ENCODE results near the gene STK32C. TPM values are rescaled to one million over a fixed set of nuclear protein-coding genes. Genes with fewer than 3 reads are reported as not detected.

Gene STK32C
- total RNA-seq, 1 donor from 2014 or later: 9.9 TPM

- peaks cover 23% of the 10 kb centered on the region for H3K27me3 Mint-ChIP-seq (ENCODE audit: low read depth)
- no peak overlapping the region for H3K4me3 Mint-ChIP-seq
- no peak overlapping the region for H3K27ac Mint-ChIP-seq
- H3K9me3 Mint-ChIP-seq: no peaks in the 10 kb centered on the region
- no peak for DNase-seq (ENCODE audit: low spot score in 2 of 2, unreplicated experiment in 2 of 2)
- TF ChIP-seq, protein P1, sequence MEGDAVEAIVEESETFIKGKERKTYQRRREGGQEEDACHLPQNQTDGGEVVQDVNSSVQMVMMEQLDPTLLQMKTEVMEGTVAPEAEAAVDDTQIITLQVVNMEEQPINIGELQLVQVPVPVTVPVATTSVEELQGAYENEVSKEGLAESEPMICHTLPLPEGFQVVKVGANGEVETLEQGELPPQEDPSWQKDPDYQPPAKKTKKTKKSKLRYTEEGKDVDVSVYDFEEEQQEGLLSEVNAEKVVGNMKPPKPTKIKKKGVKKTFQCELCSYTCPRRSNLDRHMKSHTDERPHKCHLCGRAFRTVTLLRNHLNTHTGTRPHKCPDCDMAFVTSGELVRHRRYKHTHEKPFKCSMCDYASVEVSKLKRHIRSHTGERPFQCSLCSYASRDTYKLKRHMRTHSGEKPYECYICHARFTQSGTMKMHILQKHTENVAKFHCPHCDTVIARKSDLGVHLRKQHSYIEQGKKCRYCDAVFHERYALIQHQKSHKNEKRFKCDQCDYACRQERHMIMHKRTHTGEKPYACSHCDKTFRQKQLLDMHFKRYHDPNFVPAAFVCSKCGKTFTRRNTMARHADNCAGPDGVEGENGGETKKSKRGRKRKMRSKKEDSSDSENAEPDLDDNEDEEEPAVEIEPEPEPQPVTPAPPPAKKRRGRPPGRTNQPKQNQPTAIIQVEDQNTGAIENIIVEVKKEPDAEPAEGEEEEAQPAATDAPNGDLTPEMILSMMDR (IDR thresholded peaks at IDR 0.05; ENCODE audit: unreplicated experiment): no peak
- H3K4me1 Mint-ChIP-seq: no peaks in the 10 kb centered on the region
- H3K36me3 Mint-ChIP-seq: no peaks in the 10 kb centered on the region
These were observed 47.9 kb downstream of the STK32C start for GRCh38 chr10:132259702-132260482.

DNA sequence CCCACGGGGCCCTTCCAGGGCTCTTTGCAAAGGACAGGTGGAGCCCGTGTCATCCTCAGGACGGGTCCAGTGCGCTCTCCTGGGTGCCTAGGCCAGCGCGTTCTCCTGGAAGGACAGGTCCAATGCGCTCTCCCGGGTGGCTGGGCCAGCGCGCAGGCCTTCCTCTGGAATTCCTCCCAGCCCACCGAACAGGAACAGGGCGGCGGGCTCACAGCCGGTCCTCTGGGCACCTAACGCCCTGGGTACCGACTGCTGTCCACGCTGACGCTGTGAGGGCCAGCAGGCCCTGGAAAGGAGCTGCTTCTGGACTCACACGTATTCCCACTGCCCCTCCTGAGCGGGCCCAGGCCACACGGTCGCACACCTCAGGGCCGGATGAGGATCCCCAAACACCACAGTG lies 49.3 kb downstream of the STK32C start:
- H3K9me3 Mint-ChIP-seq: no peaks in the 10 kb centered on the region
- H3K4me3 Mint-ChIP-seq: no peak overlapping the region
- peaks cover 31% of the 10 kb centered on the region for H3K27me3 Mint-ChIP-seq (ENCODE audit: low read depth)
- H3K36me3 Mint-ChIP-seq: no peaks in the 10 kb centered on the region
- TF ChIP-seq, protein P1 (IDR thresholded peaks at IDR 0.05; ENCODE audit: unreplicated experiment): no peak
- H3K4me1 Mint-ChIP-seq: no peaks in the 10 kb centered on the region
- H3K27ac Mint-ChIP-seq: no peak overlapping the region
- no peak for DNase-seq (ENCODE audit: low spot score in 2 of 2, unreplicated experiment in 2 of 2)

DNA sequence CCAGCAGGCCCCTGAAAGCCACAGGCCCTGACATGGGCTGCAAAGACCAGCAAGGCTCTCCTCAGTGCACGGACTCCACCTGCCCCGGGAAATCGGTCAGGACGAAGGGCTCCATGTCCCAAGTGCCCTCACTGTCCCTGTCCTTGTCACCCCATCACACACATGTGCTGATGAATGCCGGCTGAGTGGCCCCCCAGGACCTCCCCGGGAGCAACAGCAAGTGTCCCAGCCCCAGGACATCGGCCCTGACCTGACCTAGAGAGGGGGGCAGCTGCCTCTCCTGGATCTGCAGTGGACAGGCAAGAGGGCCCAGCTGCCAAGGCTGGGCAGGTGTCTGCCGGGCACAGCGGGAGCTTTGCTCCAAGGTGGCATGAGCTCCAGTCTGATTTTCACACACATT lies 49.8 kb downstream of the STK32C start:
- TF ChIP-seq, protein P1 (IDR thresholded peaks at IDR 0.05; ENCODE audit: unreplicated experiment): no peak
- Mint-ChIP-seq H3K27me3 (ENCODE audit: low read depth) (peaks cover 32% of the 10 kb centered on the region), H3K27ac (no peak overlapping the region), H3K4me1 (no peaks in the 10 kb centered on the region), H3K9me3 (no peaks in the 10 kb centered on the region), H3K4me3 (no peak overlapping the region), H3K36me3 (no peaks in the 10 kb centered on the region)
- DNase-seq (ENCODE audit: low spot score in 2 of 2, unreplicated experiment in 2 of 2): no peak

GRCh38 chr10:132257271-132257670 lies 50.5 kb downstream of the STK32C start:
- Mint-ChIP-seq H3K36me3 (no peaks in the 10 kb centered on the region), H3K27ac (no peak overlapping the region), H3K27me3 (ENCODE audit: low read depth) (peaks cover 34% of the 10 kb centered on the region), H3K4me3 (no peak overlapping the region), H3K9me3 (no peaks in the 10 kb centered on the region), H3K4me1 (no peaks in the 10 kb centered on the region)
- DNase-seq (ENCODE audit: low spot score in 2 of 2, unreplicated experiment in 2 of 2): no peak
- TF ChIP-seq, protein P1 (IDR thresholded peaks at IDR 0.05; ENCODE audit: unreplicated experiment): no peak

GRCh38 chr10:132256866-132257265 lies 50.9 kb downstream of the STK32C start:
- Mint-ChIP-seq H3K9me3 (no peaks in the 10 kb centered on the region), H3K4me3 (no peak overlapping the region), H3K4me1 (no peaks in the 10 kb centered on the region), H3K36me3 (no peaks in the 10 kb centered on the region), H3K27me3 (ENCODE audit: low read depth) (peaks cover 33% of the 10 kb centered on the region), H3K27ac (no peak overlapping the region)
- no peak for DNase-seq (ENCODE audit: low spot score in 2 of 2, unreplicated experiment in 2 of 2)
- TF ChIP-seq, protein P1 (IDR thresholded peaks at IDR 0.05; ENCODE audit: unreplicated experiment): no peak

All from mesothelial cell of epicardium (in vitro differentiated cells).